Measurements from ENCODE around the gene CAMK1D. TPM values are rescaled to one million over a fixed set of nuclear protein-coding genes. Genes with fewer than 3 reads are reported as not detected.

Gene CAMK1D
- total RNA-seq, 4 donors from 2014 or later, result 13.5 to 21.4 (median 15.7) TPM

DNA sequence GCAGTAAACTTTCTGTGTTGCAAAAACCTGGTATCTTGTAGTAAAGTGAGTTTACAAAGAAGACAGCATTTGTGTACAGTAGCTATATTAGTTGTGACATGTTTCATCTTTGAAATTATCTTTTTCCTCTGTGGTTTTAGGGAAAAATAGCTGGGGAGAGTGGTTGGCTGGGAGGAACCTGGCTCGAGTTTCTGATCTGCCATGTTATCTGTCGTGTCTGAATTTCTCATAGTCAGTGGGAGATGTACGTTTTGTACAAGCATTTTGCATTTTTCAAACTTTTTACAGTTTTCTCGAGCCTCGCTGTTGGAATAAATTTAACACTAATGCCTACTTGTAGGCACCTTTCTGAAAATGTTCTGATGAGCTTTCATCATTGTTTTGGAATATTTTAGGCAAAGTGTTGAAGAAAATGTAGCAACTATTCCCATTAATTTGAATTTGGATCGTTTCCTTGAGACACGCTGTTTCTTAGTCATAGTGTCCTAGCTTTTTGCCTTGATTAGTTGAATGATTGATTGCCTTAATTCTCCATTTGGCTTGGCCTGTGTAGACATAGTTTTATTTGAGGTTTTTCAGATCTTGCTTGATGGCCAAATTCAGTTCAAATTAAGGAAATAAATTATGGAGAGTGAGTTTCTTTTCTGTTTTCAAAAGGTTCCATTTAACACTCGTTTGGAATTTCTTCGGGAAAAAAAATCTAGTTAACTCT is 65.1 kb downstream of the CAMK1D start:
- peaks cover 4 to 24% (median 17%) of the 10 kb centered on the region in 4 donors for H3K4me1 ChIP-seq
- no peak for TF ChIP-seq POLR2A (IDR thresholded peaks at IDR 0.05)
- TF ChIP-seq POLR2AphosphoS5 (IDR thresholded peaks at IDR 0.05), result peak in 2 of 3 donors; percentile 28 to 35
- H3K27me3 ChIP-seq, result no peaks in the 10 kb centered on the region
- in situ Hi-C loops (cut with MboI; ENCODE audit: low pct_ligation_motif_present in 1 of 4, low pct_unique_long_range_greater_than_20kb in 1 of 4, low sequenced_read_pairs in 3 of 4), result no loop called here
- no peak overlapping the region for H3K4me3 ChIP-seq
- intact Hi-C loops (cut with DNase I; ENCODE audit: low total_unique reads), result no loop called here
- H3K27ac ChIP-seq, result peak overlapping the region in 1 of 4 donors; percentile 17
- no peaks in the 10 kb centered on the region for H3K9me3 ChIP-seq
- no peak for DNase-seq
- WGBS, 2 donors (ENCODE audit: low coverage in 1 of 2), result 77 to 85% methylated on average over 9 of the region's 9 CpGs
- no peaks in the 10 kb centered on the region for H3K36me3 ChIP-seq

GRCh38 chr10:12416344-12417050 is 67.2 kb downstream of the CAMK1D start:
- no peaks in the 10 kb centered on the region for H3K9me3 ChIP-seq
- no peaks in the 10 kb centered on the region for H3K27me3 ChIP-seq
- TF ChIP-seq EP300 (IDR thresholded peaks at IDR 0.05; ENCODE audit: low read depth) (no peak), POLR2AphosphoS5 (IDR thresholded peaks at IDR 0.05) (no peak), POLR2A (IDR thresholded peaks at IDR 0.05) (no peak)
- TF ChIP-seq, protein P1, sequence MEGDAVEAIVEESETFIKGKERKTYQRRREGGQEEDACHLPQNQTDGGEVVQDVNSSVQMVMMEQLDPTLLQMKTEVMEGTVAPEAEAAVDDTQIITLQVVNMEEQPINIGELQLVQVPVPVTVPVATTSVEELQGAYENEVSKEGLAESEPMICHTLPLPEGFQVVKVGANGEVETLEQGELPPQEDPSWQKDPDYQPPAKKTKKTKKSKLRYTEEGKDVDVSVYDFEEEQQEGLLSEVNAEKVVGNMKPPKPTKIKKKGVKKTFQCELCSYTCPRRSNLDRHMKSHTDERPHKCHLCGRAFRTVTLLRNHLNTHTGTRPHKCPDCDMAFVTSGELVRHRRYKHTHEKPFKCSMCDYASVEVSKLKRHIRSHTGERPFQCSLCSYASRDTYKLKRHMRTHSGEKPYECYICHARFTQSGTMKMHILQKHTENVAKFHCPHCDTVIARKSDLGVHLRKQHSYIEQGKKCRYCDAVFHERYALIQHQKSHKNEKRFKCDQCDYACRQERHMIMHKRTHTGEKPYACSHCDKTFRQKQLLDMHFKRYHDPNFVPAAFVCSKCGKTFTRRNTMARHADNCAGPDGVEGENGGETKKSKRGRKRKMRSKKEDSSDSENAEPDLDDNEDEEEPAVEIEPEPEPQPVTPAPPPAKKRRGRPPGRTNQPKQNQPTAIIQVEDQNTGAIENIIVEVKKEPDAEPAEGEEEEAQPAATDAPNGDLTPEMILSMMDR (IDR thresholded peaks at IDR 0.05), result no peak
- in situ Hi-C loops (cut with MboI; ENCODE audit: low pct_ligation_motif_present in 1 of 4, low pct_unique_long_range_greater_than_20kb in 1 of 4, low sequenced_read_pairs in 3 of 4), result no loop called here
- H3K27ac ChIP-seq, result peak overlapping the region in 1 of 4 donors; percentile 2
- 56% methylated on average over 1 to 13 of the region's 13 CpGs for WGBS, 2 donors (ENCODE audit: low coverage in 1 of 2)
- H3K4me3 ChIP-seq, result no peak overlapping the region
- H3K4me1 ChIP-seq, result peaks cover 4 to 31% (median 17%) of the 10 kb centered on the region in 4 donors
- H3K36me3 ChIP-seq, result no peaks in the 10 kb centered on the region
- intact Hi-C loops (cut with DNase I; ENCODE audit: low total_unique reads), result no loop called here
- DNase-seq, result no peak

- intact Hi-C loops (cut with DNase I; ENCODE audit: low total_unique reads) (no loop called here), in situ Hi-C loops (cut with MboI; ENCODE audit: low pct_ligation_motif_present in 1 of 4, low pct_unique_long_range_greater_than_20kb in 1 of 4, low sequenced_read_pairs in 3 of 4) (no loop called here)
- no peaks in the 10 kb centered on the region for H3K36me3 ChIP-seq
- peaks cover 4 to 31% (median 17%) of the 10 kb centered on the region in 4 donors for H3K4me1 ChIP-seq
- H3K4me3 ChIP-seq, result no peak overlapping the region
- H3K27me3 ChIP-seq, result no peaks in the 10 kb centered on the region
- no peak overlapping the region for H3K27ac ChIP-seq
- no peak for TF ChIP-seq POLR2A (IDR thresholded peaks at IDR 0.05)
- TF ChIP-seq, protein P1 (IDR thresholded peaks at IDR 0.05), result no peak
- TF ChIP-seq POLR2AphosphoS5 (IDR thresholded peaks at IDR 0.05), result no peak
- no peak for TF ChIP-seq EP300 (IDR thresholded peaks at IDR 0.05; ENCODE audit: low read depth)
- 42 to 71% methylated on average over 2 to 6 of the region's 6 CpGs for WGBS, 2 donors (ENCODE audit: low coverage in 1 of 2)
- H3K9me3 ChIP-seq, result no peaks in the 10 kb centered on the region
- no peak for DNase-seq
These were observed 68.0 kb downstream of the CAMK1D start for GRCh38 chr10:12417331-12417730.

DNA sequence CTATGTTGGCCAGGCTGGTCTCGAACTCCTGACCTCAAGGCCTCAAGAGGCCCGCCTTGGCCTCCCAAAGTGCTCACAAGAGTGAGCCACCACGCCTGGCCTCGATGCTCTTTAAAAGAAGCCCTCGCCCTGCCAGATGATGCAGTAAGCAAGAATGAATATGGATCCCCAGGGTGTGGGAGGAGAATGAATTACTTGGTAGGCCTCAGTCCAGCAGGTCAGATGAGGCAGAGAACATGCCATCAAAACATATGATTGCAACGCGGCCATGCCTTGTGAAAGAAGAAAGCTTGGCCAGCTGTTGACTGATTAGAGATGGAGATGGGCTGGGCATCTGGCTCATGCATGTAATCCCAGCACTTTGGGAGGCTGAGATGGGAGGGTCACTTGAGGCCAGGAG is 68.7 kb downstream of the CAMK1D start:
- intact Hi-C loops (cut with DNase I; ENCODE audit: low total_unique reads), result no loop called here
- in situ Hi-C loops (cut with MboI; ENCODE audit: low pct_ligation_motif_present in 1 of 4, low pct_unique_long_range_greater_than_20kb in 1 of 4, low sequenced_read_pairs in 3 of 4), result no loop called here
- Histone ChIP-seq H3K36me3 (no peaks in the 10 kb centered on the region), H3K4me3 (no peak overlapping the region), H3K4me1 (peaks cover 4 to 31% (median 17%) of the 10 kb centered on the region in 4 donors), H3K27ac (peak overlapping the region in 2 of 4 donors; percentile 38 to 56), H3K9me3 (no peaks in the 10 kb centered on the region), H3K27me3 (no peaks in the 10 kb centered on the region)
- TF ChIP-seq POLR2A (IDR thresholded peaks at IDR 0.05), result no peak
- TF ChIP-seq, protein P1 (IDR thresholded peaks at IDR 0.05), result no peak
- TF ChIP-seq EP300 (IDR thresholded peaks at IDR 0.05; ENCODE audit: low read depth), result no peak
- TF ChIP-seq POLR2AphosphoS5 (IDR thresholded peaks at IDR 0.05), result no peak
- DNase-seq, result no peak
- 82 to 84% methylated on average over 5 to 7 of the region's 7 CpGs for WGBS, 2 donors (ENCODE audit: low coverage in 1 of 2)
